ENCODE results near the gene GARS1. TPM values are rescaled to one million over a fixed set of nuclear protein-coding genes. Genes with fewer than 3 reads are reported as not detected.

Gene GARS1
- total RNA-seq, 4 donors from 2014 or later, result 43.6 to 71.0 (median 63.0) TPM

GRCh38 chr7:30678805-30679204, 84.1 kb downstream of the GARS1 start:
- Histone ChIP-seq H3K36me3 (no peaks in the 10 kb centered on the region), H3K4me1 (peaks cover 16 to 24% (median 18%) of the 10 kb centered on the region in 4 donors), H3K9me3 (no peaks in the 10 kb centered on the region), H3K4me3 (no peak overlapping the region), H3K27ac (replicated peaks in 1 of 4) (no peak overlapping the region), H3K27me3 (peaks cover 9 to 88% (median 20%) of the 10 kb centered on the region in 4 donors)
- no peak for DNase-seq (ENCODE audit: extremely low spot score)
- TF ChIP-seq CTCF (IDR thresholded peaks at IDR 0.05) (no peak), POLR2AphosphoS5 (IDR thresholded peaks at IDR 0.05) (no peak), POLR2A (IDR thresholded peaks at IDR 0.05; ENCODE audit: low read depth) (no peak), EP300 (IDR thresholded peaks at IDR 0.05) (no peak)
- 84% methylated on average over 2 of the region's 2 CpGs for WGBS
- intact Hi-C loops (cut with DNase I), result no loop called here

- WGBS, result 35% methylated on average over 2 of the region's 2 CpGs
- DNase-seq (ENCODE audit: extremely low spot score), result no peak
- no peak overlapping the region for H3K4me3 ChIP-seq
- peaks cover 9 to 88% (median 20%) of the 10 kb centered on the region in 4 donors for H3K27me3 ChIP-seq
- H3K9me3 ChIP-seq, result no peaks in the 10 kb centered on the region
- H3K27ac ChIP-seq (replicated peaks in 1 of 4), result no peak overlapping the region
- H3K4me1 ChIP-seq, result peaks cover 16 to 24% (median 18%) of the 10 kb centered on the region in 4 donors
- no peaks in the 10 kb centered on the region for H3K36me3 ChIP-seq
- no peak for TF ChIP-seq CTCF (IDR thresholded peaks at IDR 0.05)
- TF ChIP-seq POLR2AphosphoS5 (IDR thresholded peaks at IDR 0.05), result no peak
- no peak for TF ChIP-seq EP300 (IDR thresholded peaks at IDR 0.05)
- no peak for TF ChIP-seq POLR2A (IDR thresholded peaks at IDR 0.05; ENCODE audit: low read depth)
- intact Hi-C loops (cut with DNase I), result no loop called here
Observed at GRCh38 chr7:30679664-30680063, 85.0 kb downstream of the GARS1 start.

- H3K27me3 ChIP-seq, result peaks cover 9 to 84% (median 20%) of the 10 kb centered on the region in 4 donors
- no peak for DNase-seq (ENCODE audit: extremely low spot score)
- no peak overlapping the region for H3K27ac ChIP-seq (replicated peaks in 1 of 4)
- TF ChIP-seq EP300 (IDR thresholded peaks at IDR 0.05) (no peak), POLR2A (IDR thresholded peaks at IDR 0.05; ENCODE audit: low read depth) (no peak), CTCF (IDR thresholded peaks at IDR 0.05) (no peak), POLR2AphosphoS5 (IDR thresholded peaks at IDR 0.05) (no peak)
- H3K4me3 ChIP-seq, result peak overlapping the region; percentile 56 to 68 (median 58)
- H3K36me3 ChIP-seq, result no peaks in the 10 kb centered on the region
- intact Hi-C loops (cut with DNase I), result no loop called here
- H3K4me1 ChIP-seq, result peaks cover 16 to 24% (median 18%) of the 10 kb centered on the region in 4 donors
- WGBS, result 37% methylated on average over 16 of the region's 16 CpGs
- no peaks in the 10 kb centered on the region for H3K9me3 ChIP-seq
Observed at GRCh38 chr7:30681331-30681797, 86.7 kb downstream of the GARS1 start.

GRCh38 chr7:30681815-30682211, 87.1 kb downstream of the GARS1 start:
- H3K4me3 ChIP-seq, result peak overlapping the region; percentile 56 to 68 (median 58)
- peaks cover 9 to 82% (median 20%) of the 10 kb centered on the region in 4 donors for H3K27me3 ChIP-seq
- 0% methylated on average over 1 of the region's 40 CpGs for WGBS
- H3K9me3 ChIP-seq, result no peaks in the 10 kb centered on the region
- intact Hi-C loops (cut with DNase I), result loop anchor here (2.0 kb wide), 1 partner anchor 59 kb away; no protein-coding TSS in a partner anchor
- DNase-seq (ENCODE audit: extremely low spot score), result no peak
- no peaks in the 10 kb centered on the region for H3K36me3 ChIP-seq
- TF ChIP-seq POLR2AphosphoS5 (IDR thresholded peaks at IDR 0.05) (no peak), EP300 (IDR thresholded peaks at IDR 0.05) (no peak), CTCF (IDR thresholded peaks at IDR 0.05) (no peak), POLR2A (IDR thresholded peaks at IDR 0.05; ENCODE audit: low read depth) (no peak)
- H3K27ac ChIP-seq (replicated peaks in 1 of 4), result no peak overlapping the region
- peaks cover 16 to 24% (median 18%) of the 10 kb centered on the region in 4 donors for H3K4me1 ChIP-seq

Measured in esophagus muscularis mucosa (tissue), 4 donors.